ENCODE results near the gene AKAP8. TPM values are rescaled to one million over a fixed set of nuclear protein-coding genes. Genes with fewer than 3 reads are reported as not detected.

AKAP8 gene
- total RNA-seq, 1 experiment from 2014 or later = 59.5 TPM

DNA sequence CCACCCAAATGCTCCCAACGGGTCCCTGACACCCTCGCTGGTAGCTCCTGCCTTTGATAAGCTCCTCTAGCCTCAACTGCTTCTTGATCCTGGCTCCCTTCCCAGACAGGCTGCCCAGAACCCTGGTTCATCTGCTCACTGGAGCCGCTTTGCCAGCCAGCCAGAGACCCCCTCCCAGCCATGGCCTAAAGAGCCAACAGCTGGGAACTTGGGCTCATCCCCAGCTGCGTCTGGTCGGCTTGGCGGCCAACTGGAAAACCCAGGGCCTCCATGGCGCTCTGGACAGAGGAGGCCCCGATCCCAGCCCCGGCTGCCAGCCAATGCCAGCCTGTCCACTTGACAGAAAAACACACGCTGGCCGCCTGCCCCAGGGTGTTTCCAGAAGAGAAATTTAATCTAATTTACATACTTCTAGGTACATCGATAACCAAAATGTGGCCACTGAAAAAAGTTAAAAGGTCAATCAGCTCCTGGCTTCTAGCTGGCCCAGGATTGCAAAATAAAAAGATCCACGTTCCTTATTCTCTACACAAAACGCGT lies 42.2 kb upstream of the AKAP8 start:
- Histone ChIP-seq H3K18ac (ENCODE audit: insufficient read length, low read depth, low read length) (no peak overlapping the region), H2BK120ac (ENCODE audit: low read depth, low read length, poor library complexity, severe bottlenecking) (no peak overlapping the region), H3K27ac (ENCODE audit: insufficient read length, low read depth, low read length) (no peak overlapping the region), H2BK15ac (ENCODE audit: low read depth, low read length) (no peak overlapping the region), H4K8ac (replicated peaks; ENCODE audit: insufficient read length, low read depth, low read length) (no peak overlapping the region), H3K4ac (ENCODE audit: low read depth, low read length) (no peak overlapping the region), H3K27me3 (ENCODE audit: insufficient read depth, low read length) (no peaks in the 10 kb centered on the region), H4K91ac (ENCODE audit: insufficient read length, low read depth, low read length) (no peak overlapping the region), H3K4me2 (ENCODE audit: insufficient read depth, insufficient read length, low read length) (no peak overlapping the region), H3K79me1 (ENCODE audit: insufficient read depth, low read depth, low read length, poor library complexity, severe bottlenecking) (peaks cover 10% of the 10 kb centered on the region), H2BK12ac (ENCODE audit: insufficient read length, low read depth, low read length) (no peak overlapping the region), H3K56ac (ENCODE audit: insufficient read length, low read depth, low read length) (no peak overlapping the region), H3K23ac (ENCODE audit: insufficient read length, low read depth, low read length) (no peak overlapping the region), H4K5ac (ENCODE audit: insufficient read length, low read depth, low read length) (no peak overlapping the region), H4K20me1 (ENCODE audit: control insufficient read depth, insufficient read depth, insufficient read length) (no peaks in the 10 kb centered on the region), H3K4me1 (ENCODE audit: insufficient read depth, low read length) (no peaks in the 10 kb centered on the region), H3K79me2 (ENCODE audit: insufficient read depth, low read length) (peaks cover 18% of the 10 kb centered on the region), H3K14ac (ENCODE audit: insufficient read depth, low read length) (no peak overlapping the region), H3T11ph (ENCODE audit: low read length) (no peak overlapping the region), H3K23me2 (ENCODE audit: insufficient read length, low read depth, low read length, poor library complexity, severe bottlenecking) (peaks cover 6% of the 10 kb centered on the region), H2AK5ac (ENCODE audit: insufficient read length, low read length) (no peak overlapping the region), H3K9ac (ENCODE audit: extremely low read depth, insufficient read length, low read length) (no peak overlapping the region), H2BK5ac (ENCODE audit: insufficient read length, low read length) (no peak overlapping the region), H2AFZ (ENCODE audit: low read length) (no peak overlapping the region), H2BK20ac (ENCODE audit: low read depth, low read length, poor library complexity, severe bottlenecking) (no peak overlapping the region), H3K9me3 (ENCODE audit: control insufficient read depth, low read depth, low read length) (no peaks in the 10 kb centered on the region)
- H3K4me1 Mint-ChIP-seq = peaks cover 12 to 16% of the 10 kb centered on the region in 2 experiments
- H3K27ac Mint-ChIP-seq = no peak overlapping the region
- DNase-seq = no peak
- WGBS (ENCODE audit: extremely low coverage, insufficient read length, low lambda C conversion rate) = no CpG with 5 or more reads among the region's 15 CpGs
- no peaks in the 10 kb centered on the region for H3K27me3 Mint-ChIP-seq (ENCODE audit: low read depth)
- TF ChIP-seq CTCF (conservative IDR thresholded peaks at IDR 0.05) = no peak
- H3K4me3 Mint-ChIP-seq = no peak overlapping the region
- H3K9me3 Mint-ChIP-seq = peaks cover 0 to 3% of the 10 kb centered on the region in 2 experiments; a peak in 2 of 5 replicates
- H3K36me3 Mint-ChIP-seq (ENCODE audit: insufficient read depth in 1 of 3, low read depth in 3 of 3) = peaks cover 32 to 43% (median 42%) of the 10 kb centered on the region in 3 experiments
